GM12878 (cell line): ENCODE data around the gene BMF. TPM values are rescaled to one million over a fixed set of nuclear protein-coding genes. Genes with fewer than 3 reads are reported as not detected.

Experiments
- BHLHE40 ChIP-seq, 2 experiments: fragments of 450-650 bp in 1 of 2; IDR thresholded peaks; 2 replicates each; pipeline ENCODE4 v1.6.1; 2011 to 2017; ENCODE audit warnings: low read depth in 2 of 2, borderline replicate concordance in 1 of 2, improper control_type of control experiment in 1 of 2, low read length in 1 of 2, mild to moderate bottlenecking in 1 of 2
- EED ChIP-seq: sonication (generic); IDR thresholded peaks from 2 replicates; pipeline ENCODE4 v1.6.1; 2016; ENCODE audit warnings: antibody characterized with exemption, low read depth
- EP300 ChIP-seq, 2 experiments: fragments of 150-350 bp in 1 of 2; IDR thresholded peaks; 2 replicates each; pipeline ENCODE4 v1.6.1; 2011 to 2012; ENCODE audit warnings: low read depth in 2 of 2, low read length in 2 of 2, borderline replicate concordance in 1 of 2, improper control_type of control experiment in 1 of 2, inconsistent platforms in 1 of 2; ENCODE audit not compliant: control insufficient read depth in 1 of 2
- KAT2A ChIP-seq: conservative IDR thresholded peaks from 2 replicates; pipeline ENCODE4 v1.6.1; 2011; ENCODE audit warnings: low read depth, low read length; ENCODE audit not compliant: control insufficient read depth
- NR2F1 ChIP-seq: fragments of 450-650 bp; conservative IDR thresholded peaks from 2 replicates; pipeline ENCODE4 v1.6.1; 2017; ENCODE audit warnings: mild to moderate bottlenecking
- SMARCA5 ChIP-seq: fragments of 450-650 bp; IDR thresholded peaks from 2 replicates; pipeline ENCODE4 v1.6.1; 2017; ENCODE audit warnings: mild to moderate bottlenecking
- YY1 ChIP-seq: IDR thresholded peaks from 2 replicates; pipeline ENCODE4 v1.6.1; 2011; ENCODE audit warnings: low read depth, mild to moderate bottlenecking, low read length
- ZBED1 ChIP-seq: IDR thresholded peaks from 2 replicates; pipeline ENCODE4 v1.6.1; 2016; ENCODE audit warnings: borderline replicate concordance
- polyA plus RNA-seq, 11 experiments: library from polyadenylated mRNA; depleted of rRNA in 4 of 11; unstranded in 6 of 11; stranded (reverse) in 5 of 11; fragments of >200 nt; fragmentation: Nextera tagmentation in 4 of 11; fragmentation: Illumina TruSeq in 1 of 11; extraction: Ambion mirVana in 4 of 11; extraction: Trizol in 1 of 11; gene quantifications; 1 replicate in 1 of 11; 2 replicates in 10 of 11; pipeline versions ENCODE4 v1.2.1 to v1.2.3, GENCODE V29; 2011 to 2016; ENCODE audit warnings: inconsistent platforms in 2 of 11, missing spikeins in 2 of 11, low read depth in 1 of 11
- total RNA-seq, 4 experiments: library from RNA; depleted of rRNA in 3 of 4; stranded (reverse); fragments of >200 nt in 3 of 4; fragmentation: Illumina TruSeq in 1 of 4; extraction: Trizol in 1 of 4; gene quantifications; 2 replicates each; pipeline versions ENCODE4 v1.2.1 to v1.2.3, GENCODE V29; 2013 to 2021
- TF ChIP-seq, protein P1 (sequence below): IDR thresholded peaks from 2 replicates; pipeline ENCODE4 v1.6.1; 2011; ENCODE audit warnings: mild to moderate bottlenecking, low read depth, low read length, moderate library complexity; ENCODE audit not compliant: insufficient replicate concordance
- TF ChIP-seq, protein P2 (sequence below): fragments of 450-650 bp; IDR thresholded peaks from 2 replicates; pipeline ENCODE4 v1.6.1; 2017; ENCODE audit warnings: mild to moderate bottlenecking, moderate library complexity
- TF ChIP-seq, protein P3 (sequence below): fragments of 450-650 bp; IDR thresholded peaks from 2 replicates; pipeline ENCODE4 v1.6.1; 2017; ENCODE audit warnings: mild to moderate bottlenecking, low read depth, inconsistent platforms; ENCODE audit not compliant: poor library complexity, severe bottlenecking
- TF ChIP-seq, protein P4 (sequence below): IDR thresholded peaks from 2 replicates; pipeline ENCODE4 v1.6.1; 2011; ENCODE audit warnings: low read depth, low read length, improper control_type of control experiment, borderline replicate concordance
- TF ChIP-seq, protein P5 (sequence below): IDR thresholded peaks from 2 replicates; pipeline ENCODE4 v1.6.1; 2011; ENCODE audit warnings: borderline replicate concordance, low read depth, mild to moderate bottlenecking, moderate library complexity, mixed read lengths, low read length; ENCODE audit not compliant: insufficient read depth; ENCODE audit errors: extremely low read length
- TF ChIP-seq, protein P6 (sequence below): fragments of 450-650 bp; IDR thresholded peaks from 2 replicates; pipeline ENCODE4 v1.6.1; 2018; ENCODE audit warnings: borderline replicate concordance, mild to moderate bottlenecking; ENCODE audit not compliant: partially characterized antibody

BMF gene
- total and polyA plus RNA-seq, 10 of the 15 experiments (the other 5 are each of a cell fraction or from before 2014, with no cell fraction given) = 0.82 to 34.9 (median 16.9) TPM

DNA sequence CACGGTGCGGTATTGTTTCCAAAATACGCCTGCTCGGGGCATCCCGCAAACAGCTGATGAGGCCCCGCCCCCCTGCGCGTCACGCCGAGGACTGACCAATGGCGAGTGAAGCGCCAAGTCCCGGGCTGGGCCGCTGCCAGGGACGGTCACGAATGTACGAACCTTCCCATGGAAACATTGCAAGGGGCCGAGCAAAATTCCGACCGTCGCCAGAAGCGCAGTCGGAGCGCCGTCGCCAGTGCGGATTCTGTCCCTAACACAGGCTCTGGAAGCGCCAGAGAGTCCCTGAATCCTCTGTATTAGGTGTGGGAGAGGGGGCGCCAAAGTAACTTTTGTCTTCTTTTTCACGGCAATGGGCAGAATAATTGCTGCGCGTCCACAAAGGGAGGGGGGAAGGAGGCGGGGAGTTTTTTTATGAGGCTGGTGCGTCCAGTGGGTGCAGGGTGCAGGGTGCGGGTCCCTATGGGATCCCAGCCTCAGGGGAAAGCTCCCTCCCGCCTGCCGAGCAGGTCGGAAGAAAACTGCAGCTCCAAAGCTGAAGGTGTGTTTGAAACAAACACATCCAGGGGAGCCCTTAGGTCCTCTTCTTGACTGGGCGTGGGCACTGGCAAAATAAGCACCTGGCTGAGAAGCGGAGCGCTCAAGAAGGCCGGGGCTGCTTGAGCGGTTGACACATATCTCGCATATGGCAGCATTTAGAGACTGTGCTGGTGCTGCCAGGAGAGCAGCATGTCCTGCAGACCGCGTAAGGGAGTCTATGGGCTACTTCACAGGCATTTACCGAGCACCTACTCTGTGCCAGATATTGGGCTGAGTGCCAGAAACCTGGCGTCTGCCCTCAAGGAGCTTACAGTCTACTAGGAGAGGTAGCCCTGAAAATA, at the start of gene BMF (continued):
- TF ChIP-seq, protein P1, sequence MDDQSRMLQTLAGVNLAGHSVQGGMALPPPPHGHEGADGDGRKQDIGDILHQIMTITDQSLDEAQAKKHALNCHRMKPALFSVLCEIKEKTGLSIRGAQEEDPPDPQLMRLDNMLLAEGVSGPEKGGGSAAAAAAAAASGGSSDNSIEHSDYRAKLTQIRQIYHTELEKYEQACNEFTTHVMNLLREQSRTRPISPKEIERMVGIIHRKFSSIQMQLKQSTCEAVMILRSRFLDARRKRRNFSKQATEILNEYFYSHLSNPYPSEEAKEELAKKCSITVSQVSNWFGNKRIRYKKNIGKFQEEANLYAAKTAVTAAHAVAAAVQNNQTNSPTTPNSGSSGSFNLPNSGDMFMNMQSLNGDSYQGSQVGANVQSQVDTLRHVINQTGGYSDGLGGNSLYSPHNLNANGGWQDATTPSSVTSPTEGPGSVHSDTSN = peak; percentile 75
- TF ChIP-seq NR2F1 (0 out of 2 replicates have a peak, but pooled peaks have one; percentile 6), BHLHE40 (IDR thresholded peaks at IDR 0.05; ENCODE audit: borderline replicate concordance in 1 of 2, low read depth in 2 of 2, low read length in 1 of 2) (peak; percentile 41 to 77; a peak in 2 of 4 replicates), YY1 (peak; percentile 87), SMARCA5 (no peak), KAT2A (no peak), ZBED1 (no peak), EP300 (IDR thresholded peaks at IDR 0.05; ENCODE audit: borderline replicate concordance in 1 of 2, control insufficient read depth in 1 of 2, low read depth in 2 of 2, low read length in 2 of 2) (0 out of 4 replicates have a peak, but pooled peaks of 1 of the 2 experiments have one; percentile 21), EED (peak; percentile 57)
- TF ChIP-seq, protein P2, sequence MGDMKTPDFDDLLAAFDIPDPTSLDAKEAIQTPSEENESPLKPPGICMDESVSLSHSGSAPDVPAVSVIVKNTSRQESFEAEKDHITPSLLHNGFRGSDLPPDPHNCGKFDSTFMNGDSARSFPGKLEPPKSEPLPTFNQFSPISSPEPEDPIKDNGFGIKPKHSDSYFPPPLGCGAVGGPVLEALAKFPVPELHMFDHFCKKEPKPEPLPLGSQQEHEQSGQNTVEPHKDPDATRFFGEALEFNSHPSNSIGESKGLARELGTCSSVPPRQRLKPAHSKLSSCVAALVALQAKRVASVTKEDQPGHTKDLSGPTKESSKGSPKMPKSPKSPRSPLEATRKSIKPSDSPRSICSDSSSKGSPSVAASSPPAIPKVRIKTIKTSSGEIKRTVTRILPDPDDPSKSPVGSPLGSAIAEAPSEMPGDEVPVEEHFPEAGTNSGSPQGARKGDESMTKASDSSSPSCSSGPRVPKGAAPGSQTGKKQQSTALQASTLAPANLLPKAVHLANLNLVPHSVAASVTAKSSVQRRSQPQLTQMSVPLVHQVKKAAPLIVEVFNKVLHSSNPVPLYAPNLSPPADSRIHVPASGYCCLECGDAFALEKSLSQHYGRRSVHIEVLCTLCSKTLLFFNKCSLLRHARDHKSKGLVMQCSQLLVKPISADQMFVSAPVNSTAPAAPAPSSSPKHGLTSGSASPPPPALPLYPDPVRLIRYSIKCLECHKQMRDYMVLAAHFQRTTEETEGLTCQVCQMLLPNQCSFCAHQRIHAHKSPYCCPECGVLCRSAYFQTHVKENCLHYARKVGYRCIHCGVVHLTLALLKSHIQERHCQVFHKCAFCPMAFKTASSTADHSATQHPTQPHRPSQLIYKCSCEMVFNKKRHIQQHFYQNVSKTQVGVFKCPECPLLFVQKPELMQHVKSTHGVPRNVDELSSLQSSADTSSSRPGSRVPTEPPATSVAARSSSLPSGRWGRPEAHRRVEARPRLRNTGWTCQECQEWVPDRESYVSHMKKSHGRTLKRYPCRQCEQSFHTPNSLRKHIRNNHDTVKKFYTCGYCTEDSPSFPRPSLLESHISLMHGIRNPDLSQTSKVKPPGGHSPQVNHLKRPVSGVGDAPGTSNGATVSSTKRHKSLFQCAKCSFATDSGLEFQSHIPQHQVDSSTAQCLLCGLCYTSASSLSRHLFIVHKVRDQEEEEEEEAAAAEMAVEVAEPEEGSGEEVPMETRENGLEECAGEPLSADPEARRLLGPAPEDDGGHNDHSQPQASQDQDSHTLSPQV = no peak
- TF ChIP-seq, protein P3, sequence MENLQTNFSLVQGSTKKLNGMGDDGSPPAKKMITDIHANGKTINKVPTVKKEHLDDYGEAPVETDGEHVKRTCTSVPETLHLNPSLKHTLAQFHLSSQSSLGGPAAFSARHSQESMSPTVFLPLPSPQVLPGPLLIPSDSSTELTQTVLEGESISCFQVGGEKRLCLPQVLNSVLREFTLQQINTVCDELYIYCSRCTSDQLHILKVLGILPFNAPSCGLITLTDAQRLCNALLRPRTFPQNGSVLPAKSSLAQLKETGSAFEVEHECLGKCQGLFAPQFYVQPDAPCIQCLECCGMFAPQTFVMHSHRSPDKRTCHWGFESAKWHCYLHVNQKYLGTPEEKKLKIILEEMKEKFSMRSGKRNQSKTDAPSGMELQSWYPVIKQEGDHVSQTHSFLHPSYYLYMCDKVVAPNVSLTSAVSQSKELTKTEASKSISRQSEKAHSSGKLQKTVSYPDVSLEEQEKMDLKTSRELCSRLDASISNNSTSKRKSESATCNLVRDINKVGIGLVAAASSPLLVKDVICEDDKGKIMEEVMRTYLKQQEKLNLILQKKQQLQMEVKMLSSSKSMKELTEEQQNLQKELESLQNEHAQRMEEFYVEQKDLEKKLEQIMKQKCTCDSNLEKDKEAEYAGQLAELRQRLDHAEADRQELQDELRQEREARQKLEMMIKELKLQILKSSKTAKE = no peak
- TF ChIP-seq, protein P4, sequence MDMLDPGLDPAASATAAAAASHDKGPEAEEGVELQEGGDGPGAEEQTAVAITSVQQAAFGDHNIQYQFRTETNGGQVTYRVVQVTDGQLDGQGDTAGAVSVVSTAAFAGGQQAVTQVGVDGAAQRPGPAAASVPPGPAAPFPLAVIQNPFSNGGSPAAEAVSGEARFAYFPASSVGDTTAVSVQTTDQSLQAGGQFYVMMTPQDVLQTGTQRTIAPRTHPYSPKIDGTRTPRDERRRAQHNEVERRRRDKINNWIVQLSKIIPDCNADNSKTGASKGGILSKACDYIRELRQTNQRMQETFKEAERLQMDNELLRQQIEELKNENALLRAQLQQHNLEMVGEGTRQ = no peak
- TF ChIP-seq, protein P5, sequence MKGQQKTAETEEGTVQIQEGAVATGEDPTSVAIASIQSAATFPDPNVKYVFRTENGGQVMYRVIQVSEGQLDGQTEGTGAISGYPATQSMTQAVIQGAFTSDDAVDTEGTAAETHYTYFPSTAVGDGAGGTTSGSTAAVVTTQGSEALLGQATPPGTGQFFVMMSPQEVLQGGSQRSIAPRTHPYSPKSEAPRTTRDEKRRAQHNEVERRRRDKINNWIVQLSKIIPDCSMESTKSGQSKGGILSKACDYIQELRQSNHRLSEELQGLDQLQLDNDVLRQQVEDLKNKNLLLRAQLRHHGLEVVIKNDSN = no peak
- TF ChIP-seq, protein P6, sequence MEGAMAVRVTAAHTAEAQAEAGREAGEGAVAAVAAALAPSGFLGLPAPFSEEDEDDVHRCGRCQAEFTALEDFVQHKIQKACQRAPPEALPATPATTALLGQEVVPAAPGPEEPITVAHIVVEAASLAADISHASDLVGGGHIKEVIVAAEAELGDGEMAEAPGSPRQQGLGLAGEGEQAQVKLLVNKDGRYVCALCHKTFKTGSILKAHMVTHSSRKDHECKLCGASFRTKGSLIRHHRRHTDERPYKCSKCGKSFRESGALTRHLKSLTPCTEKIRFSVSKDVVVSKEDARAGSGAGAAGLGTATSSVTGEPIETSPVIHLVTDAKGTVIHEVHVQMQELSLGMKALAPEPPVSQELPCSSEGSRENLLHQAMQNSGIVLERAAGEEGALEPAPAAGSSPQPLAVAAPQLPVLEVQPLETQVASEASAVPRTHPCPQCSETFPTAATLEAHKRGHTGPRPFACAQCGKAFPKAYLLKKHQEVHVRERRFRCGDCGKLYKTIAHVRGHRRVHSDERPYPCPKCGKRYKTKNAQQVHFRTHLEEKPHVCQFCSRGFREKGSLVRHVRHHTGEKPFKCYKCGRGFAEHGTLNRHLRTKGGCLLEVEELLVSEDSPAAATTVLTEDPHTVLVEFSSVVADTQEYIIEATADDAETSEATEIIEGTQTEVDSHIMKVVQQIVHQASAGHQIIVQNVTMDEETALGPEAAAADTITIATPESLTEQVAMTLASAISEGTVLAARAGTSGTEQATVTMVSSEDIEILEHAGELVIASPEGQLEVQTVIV = peak; percentile 67
